ENCODE data around the gene MNT. TPM values are rescaled to one million over a fixed set of nuclear protein-coding genes. Genes with fewer than 3 reads are reported as not detected.

The MNT gene
- total RNA-seq, 4 donors from 2014 or later, result 1.8 to 32.6 (median 7.8) TPM

GRCh38 chr17:2365132-2365531 is 35.7 kb downstream of the MNT start:
- H3K4me3 ChIP-seq, result no peak overlapping the region
- TF ChIP-seq CTCF (IDR thresholded peaks at IDR 0.05) (no peak), POLR2A (IDR thresholded peaks at IDR 0.05) (no peak)
- H3K27me3 ChIP-seq, result no peaks in the 10 kb centered on the region
- no peak overlapping the region for H3K27ac ChIP-seq
- no peaks in the 10 kb centered on the region for H3K36me3 ChIP-seq
- intact Hi-C loops (cut with DNase I; ENCODE audit: low total_unique reads), result no loop called here
- H3K4me1 ChIP-seq, result no peaks in the 10 kb centered on the region
- DNase-seq, result no peak
- H3K9me3 ChIP-seq, result no peaks in the 10 kb centered on the region

- H3K9me3 ChIP-seq, result no peaks in the 10 kb centered on the region
- no peak overlapping the region for H3K4me3 ChIP-seq
- intact Hi-C loops (cut with DNase I; ENCODE audit: low total_unique reads), result no loop called here
- no peaks in the 10 kb centered on the region for H3K36me3 ChIP-seq
- no peak overlapping the region for H3K27ac ChIP-seq
- DNase-seq, result no peak
- no peaks in the 10 kb centered on the region for H3K4me1 ChIP-seq
- TF ChIP-seq CTCF (IDR thresholded peaks at IDR 0.05) (no peak), POLR2A (IDR thresholded peaks at IDR 0.05) (no peak)
- no peaks in the 10 kb centered on the region for H3K27me3 ChIP-seq
Measured at GRCh38 chr17:2364763-2365116, 36.1 kb downstream of the MNT start.

- H3K4me3 ChIP-seq, result no peak overlapping the region
- no peaks in the 10 kb centered on the region for H3K4me1 ChIP-seq
- H3K9me3 ChIP-seq, result no peaks in the 10 kb centered on the region
- H3K36me3 ChIP-seq, result no peaks in the 10 kb centered on the region
- intact Hi-C loops (cut with DNase I; ENCODE audit: low total_unique reads), result no loop called here
- no peak for TF ChIP-seq CTCF (IDR thresholded peaks at IDR 0.05)
- TF ChIP-seq POLR2A (IDR thresholded peaks at IDR 0.05), result no peak
- H3K27ac ChIP-seq, result no peak overlapping the region
- no peaks in the 10 kb centered on the region for H3K27me3 ChIP-seq
- no peak for DNase-seq
Measured at GRCh38 chr17:2363851-2364762, 36.8 kb downstream of the MNT start.

GRCh38 chr17:2363318-2363717 is 37.5 kb downstream of the MNT start:
- Histone ChIP-seq H3K36me3 (no peaks in the 10 kb centered on the region), H3K27ac (no peak overlapping the region), H3K27me3 (no peaks in the 10 kb centered on the region), H3K9me3 (no peaks in the 10 kb centered on the region), H3K4me1 (no peaks in the 10 kb centered on the region), H3K4me3 (no peak overlapping the region)
- intact Hi-C loops (cut with DNase I; ENCODE audit: low total_unique reads), result no loop called here
- DNase-seq, result no peak
- TF ChIP-seq CTCF (IDR thresholded peaks at IDR 0.05), result no peak
- TF ChIP-seq POLR2A (IDR thresholded peaks at IDR 0.05), result no peak

GRCh38 chr17:2362881-2363280 is 38.0 kb downstream of the MNT start:
- DNase-seq, result no peak
- H3K36me3 ChIP-seq, result no peaks in the 10 kb centered on the region
- TF ChIP-seq POLR2A (IDR thresholded peaks at IDR 0.05) (no peak), CTCF (IDR thresholded peaks at IDR 0.05) (no peak)
- no peaks in the 10 kb centered on the region for H3K27me3 ChIP-seq
- intact Hi-C loops (cut with DNase I; ENCODE audit: low total_unique reads), result no loop called here
- no peaks in the 10 kb centered on the region for H3K9me3 ChIP-seq
- no peak overlapping the region for H3K27ac ChIP-seq
- no peaks in the 10 kb centered on the region for H3K4me1 ChIP-seq
- no peak overlapping the region for H3K4me3 ChIP-seq
